Measurements from ENCODE around the gene OTOS. TPM values are rescaled to one million over a fixed set of nuclear protein-coding genes. Genes with fewer than 3 reads are reported as not detected.
A peak's percentile ranks its signal among the peaks of the same experiment; 100 is the strongest.

Gene OTOS
- total RNA-seq, 1 experiment from 2014 or later: not detected

- no peak for DNase-seq (ENCODE audit: low spot score)
Observed at GRCh38 chr2:240136671-240137292, 3.7 kb downstream of the OTOS start.

DNA sequence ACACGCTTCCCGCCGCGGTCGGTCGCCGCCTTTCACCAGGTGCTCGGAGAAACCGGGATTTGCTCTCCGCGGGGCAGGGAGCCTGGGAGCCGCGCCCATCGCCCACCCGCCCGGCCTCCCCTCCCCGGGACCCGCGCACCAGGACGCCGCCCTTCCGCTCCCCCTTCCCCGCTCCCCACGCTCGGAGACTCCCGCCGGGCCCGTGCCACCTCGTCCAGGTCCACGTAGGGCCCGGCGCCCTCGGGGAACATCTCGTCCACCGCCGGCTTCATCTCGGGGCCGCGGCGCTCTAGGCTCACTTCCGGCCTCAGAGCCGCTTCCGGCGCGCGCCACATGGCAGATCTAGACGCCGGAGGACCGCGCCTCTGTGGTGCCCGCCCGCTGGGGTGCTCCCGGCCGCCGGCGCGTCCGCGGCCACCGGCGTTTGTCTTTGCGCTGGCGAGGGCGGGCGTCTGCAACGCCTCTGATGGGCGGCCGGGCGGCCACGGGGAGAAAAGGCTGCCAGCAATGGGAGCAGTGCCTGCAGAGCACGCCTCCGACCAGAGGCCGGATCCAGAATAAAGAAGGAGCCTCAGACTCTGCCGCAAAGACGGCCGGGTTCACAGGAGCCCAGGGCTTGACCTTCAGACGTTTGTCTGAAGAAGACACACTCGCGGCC is 4.3 kb downstream of the OTOS start, which contains the start of gene COPS9:
COPS9 (minus strand) TSS at position 293 of the 658 bp plus-strand sequence; CDS start at position 272, 21 bp downstream.
- DNase-seq (ENCODE audit: low spot score): peak; percentile 85

- DNase-seq (ENCODE audit: low spot score): no peak
Observed at GRCh38 chr2:240135706-240136012, 4.8 kb downstream of the OTOS start.

DNA sequence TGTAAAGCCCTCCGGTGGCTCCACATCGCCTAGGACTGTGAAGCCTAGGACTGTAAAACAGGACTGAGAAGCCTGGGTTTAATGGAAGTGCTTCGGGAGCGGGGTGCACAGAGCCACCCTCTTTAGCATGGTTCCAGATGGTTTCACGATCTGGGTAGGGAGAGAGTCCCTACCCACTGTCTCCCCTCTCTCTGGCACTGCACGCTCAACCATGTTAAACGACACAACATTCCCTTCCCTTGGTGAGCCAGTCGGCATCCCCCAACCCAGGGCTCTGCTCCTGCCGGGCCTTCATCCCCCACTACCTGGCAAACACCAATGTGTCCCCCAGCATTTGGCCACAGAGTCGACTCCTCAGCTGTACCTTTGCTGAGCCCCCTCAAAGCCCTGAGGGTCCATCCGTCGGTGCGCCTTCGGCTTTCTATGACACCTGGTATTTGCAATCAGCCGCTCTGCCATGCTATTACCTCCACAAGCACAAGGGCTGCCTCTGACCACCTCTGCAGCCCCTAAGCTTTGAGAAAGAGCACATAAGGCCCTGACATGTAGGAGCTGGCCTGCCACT is 5.4 kb downstream of the OTOS start:
- no peak for DNase-seq (ENCODE audit: low spot score)

DNA sequence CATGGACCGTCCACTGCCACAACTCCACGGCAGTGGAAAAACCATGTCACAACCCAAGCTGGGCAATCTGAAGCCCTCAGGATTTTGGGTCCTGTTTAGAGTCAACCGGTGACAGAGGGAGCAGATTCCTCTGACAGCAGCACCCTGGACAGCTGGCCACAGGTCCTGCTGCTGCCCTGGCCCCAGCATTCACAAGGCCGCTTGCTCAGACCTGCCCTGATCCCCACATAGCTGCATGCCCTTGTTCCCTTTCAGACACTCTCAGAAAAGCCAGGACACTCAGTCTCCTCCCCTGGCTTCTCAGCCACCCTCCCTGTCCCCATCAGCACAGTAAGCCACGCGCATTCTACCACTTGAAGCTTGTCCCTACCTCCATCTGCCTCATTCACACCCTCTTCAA is 6.0 kb downstream of the OTOS start:
- DNase-seq (ENCODE audit: low spot score): no peak

DNA sequence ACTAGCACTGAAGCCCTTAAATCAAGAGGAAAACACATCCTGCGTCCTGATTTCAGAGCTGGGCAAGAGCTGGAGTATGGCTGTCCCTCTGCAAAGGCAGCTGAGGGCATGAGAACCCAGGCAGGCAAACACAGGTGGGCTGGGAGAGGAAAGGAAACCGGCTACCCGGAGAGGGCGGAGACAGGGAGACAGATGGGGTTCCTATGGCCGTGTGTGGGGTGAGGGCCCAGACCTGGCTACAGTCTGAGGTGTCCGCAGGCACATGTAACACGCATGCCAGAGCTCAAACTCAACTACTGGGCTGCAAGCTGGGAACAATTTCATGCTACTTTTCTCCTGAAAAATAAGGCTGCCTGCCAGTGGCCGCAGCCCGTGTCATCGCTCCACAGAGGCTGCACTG is 7.1 kb downstream of the OTOS start:
- DNase-seq (ENCODE audit: low spot score): no peak

DNA sequence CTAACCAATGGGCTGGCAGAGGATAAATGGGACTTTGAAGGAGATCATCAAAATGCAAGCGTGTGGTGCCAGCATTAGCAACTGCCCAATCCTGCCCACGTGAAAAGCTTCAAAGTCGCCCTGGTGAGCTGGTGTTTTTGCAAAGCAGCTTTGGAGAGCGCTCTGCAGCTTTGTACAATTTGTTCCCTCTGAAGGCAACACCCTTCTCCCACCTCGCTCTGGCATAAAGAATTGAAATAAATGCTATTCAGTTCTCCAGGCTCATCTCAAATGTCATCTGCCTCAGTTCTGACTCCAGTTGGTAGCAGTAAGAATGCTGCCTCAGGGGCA is 7.8 kb downstream of the OTOS start:
- no peak for DNase-seq (ENCODE audit: low spot score)

- no peak for DNase-seq (ENCODE audit: low spot score)
Observed at GRCh38 chr2:240131941-240132650, 8.4 kb downstream of the OTOS start.

GRCh38 chr2:240131296-240131695 is 9.2 kb downstream of the OTOS start:
- no peak for DNase-seq (ENCODE audit: low spot score)

DNA sequence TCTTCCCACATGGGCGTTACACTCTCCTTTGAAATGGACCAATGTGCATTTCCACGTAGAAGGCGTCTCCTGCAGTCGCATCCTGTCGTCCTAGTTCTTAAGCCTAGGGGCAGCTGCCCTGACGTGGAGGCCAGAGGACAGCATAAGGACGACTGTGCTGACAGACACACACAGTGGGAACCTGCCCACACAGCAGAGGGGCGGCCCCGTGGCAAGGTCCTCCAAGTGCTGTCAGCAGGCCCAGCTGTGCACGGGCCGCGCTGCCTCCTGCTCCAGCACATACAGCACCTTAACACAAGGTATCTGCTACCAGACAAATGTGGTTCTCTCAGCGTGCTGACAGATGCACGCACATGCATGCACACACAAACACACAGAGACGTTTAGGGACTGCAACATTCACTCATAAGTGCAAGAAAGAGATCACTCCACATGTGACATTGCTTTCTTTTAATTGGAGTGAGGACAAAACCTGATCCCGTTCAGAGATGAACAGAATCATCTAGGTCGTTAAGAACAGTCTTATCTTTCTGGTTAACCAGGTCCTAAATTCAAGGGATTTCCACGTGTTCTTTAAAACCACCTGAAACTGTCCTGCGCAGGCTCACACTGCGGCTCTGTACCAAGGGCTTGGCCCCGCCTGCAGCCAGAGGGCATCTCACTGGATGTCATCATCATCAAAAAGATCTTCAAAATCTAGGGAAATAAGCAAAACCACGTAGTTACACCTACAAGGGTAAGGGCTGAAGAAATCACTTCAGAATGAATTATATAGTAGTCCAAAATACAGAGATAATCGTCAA is 9.9 kb downstream of the OTOS start:
- DNase-seq (ENCODE audit: low spot score): no peak

- DNase-seq (ENCODE audit: low spot score): no peak
Observed at GRCh38 chr2:240129731-240130392, 10.6 kb downstream of the OTOS start.

DNA sequence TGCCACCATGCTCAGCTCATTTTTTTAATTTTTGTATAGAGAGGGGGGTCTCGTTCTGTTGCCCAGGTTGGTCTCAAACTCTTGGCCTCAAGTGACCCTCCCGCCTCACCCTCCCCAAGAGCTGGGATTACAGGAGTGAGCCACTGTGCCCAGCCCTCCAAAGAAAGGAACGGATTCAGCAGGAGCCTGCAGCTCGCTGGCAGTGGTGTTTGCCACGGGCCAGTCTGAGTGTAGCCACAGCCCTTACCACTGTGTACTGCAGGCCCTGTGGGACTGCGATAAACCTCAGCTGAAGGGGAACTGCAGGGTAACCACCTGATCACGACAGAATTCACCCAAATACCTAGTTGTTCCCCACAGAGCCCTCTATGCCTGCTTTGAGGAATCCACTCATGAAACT is 11.1 kb downstream of the OTOS start:
- no peak for DNase-seq (ENCODE audit: low spot score)

DNA sequence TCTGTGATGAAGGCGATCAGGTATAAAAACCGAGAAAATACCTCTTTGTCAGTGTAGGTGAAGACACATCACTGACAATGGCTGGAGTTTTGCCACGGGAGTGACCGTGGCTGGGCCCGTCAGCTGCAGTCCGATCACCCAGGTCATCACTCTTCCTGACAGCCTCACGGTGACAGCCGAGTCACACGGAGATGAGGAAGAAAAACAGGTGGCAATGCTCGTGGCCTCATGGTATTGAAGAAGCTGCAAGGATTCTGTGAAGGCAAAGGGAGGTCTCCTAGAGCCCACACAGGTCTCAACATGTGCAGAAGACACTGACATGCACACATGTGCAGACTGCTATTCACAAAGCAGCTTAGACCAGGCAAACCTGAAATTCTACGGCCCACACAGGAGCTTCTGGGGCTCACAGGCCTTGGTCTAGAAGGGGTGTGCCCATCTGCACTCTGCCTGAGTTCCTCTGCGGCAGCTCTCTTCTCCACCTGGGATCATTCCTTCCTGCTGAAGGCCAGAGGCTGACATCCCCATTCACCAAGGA is 11.8 kb downstream of the OTOS start:
- DNase-seq (ENCODE audit: low spot score): no peak

DNA sequence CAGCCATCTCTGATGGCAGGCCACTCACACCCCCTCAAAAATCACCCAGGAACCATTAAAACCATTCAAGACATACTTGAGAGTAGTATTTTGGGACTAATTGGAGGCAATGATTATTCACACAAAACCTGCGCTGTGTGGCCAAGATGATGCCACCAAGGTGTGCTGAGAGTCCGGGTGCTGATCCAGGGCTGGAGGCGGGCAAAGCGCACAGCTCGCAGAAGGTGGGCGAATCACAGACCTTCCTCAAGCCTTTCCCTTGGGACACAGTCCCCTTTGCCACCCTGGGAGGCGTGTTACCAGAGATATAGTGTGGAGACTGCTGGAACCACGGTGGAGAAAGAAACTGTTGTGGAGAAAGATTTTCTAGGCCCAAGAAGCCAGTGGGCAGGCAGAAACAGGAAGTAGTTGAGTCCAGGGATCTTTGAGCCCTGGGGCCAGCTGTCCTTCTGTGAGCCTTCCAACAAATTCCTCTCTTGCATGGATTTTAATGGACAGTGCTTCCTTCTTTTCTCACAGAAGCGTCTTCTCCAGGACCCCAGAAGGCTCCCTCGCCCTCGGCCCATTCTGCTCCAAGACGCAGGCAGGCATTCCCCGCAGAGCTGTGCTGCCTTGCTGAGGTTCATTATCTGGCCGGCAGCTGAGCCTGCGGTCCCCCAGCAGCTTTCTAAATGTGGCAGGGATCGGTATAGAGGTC is 12.4 kb downstream of the OTOS start:
- DNase-seq (ENCODE audit: low spot score): no peak

DNA sequence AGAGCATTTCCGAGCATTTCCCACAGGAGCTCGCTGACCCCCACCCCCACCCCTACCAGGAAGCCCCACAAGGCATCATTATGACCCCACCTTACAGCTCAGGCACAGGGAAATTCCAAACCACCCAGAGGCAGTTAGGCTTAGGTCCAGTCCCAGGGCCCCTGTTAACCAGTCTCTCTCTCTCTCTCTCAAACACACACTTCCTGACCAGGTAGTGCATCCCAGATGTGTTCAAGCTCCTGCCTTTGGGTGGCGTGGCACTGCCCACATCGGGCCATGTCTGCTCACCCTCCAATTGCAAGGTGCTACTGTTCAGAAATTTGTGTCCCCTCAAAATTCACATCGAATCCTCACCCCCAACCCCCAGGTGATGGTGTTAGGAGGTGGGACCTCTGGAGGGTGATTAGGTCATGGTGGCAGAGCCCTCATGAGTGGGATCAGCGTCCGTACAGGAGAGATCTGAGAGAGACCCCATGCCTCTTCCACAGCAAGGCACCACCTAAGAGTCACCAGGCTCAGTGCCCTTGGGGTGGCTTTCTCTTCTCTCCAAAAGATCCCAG is 13.2 kb downstream of the OTOS start:
- DNase-seq (ENCODE audit: low spot score): no peak

GRCh38 chr2:240126731-240127130 is 13.7 kb downstream of the OTOS start:
- DNase-seq (ENCODE audit: low spot score): no peak

GRCh38 chr2:240125742-240126141 is 14.7 kb downstream of the OTOS start:
- no peak for DNase-seq (ENCODE audit: low spot score)

- DNase-seq (ENCODE audit: low spot score): no peak
Observed at GRCh38 chr2:240124651-240125030, 15.8 kb downstream of the OTOS start.

DNA sequence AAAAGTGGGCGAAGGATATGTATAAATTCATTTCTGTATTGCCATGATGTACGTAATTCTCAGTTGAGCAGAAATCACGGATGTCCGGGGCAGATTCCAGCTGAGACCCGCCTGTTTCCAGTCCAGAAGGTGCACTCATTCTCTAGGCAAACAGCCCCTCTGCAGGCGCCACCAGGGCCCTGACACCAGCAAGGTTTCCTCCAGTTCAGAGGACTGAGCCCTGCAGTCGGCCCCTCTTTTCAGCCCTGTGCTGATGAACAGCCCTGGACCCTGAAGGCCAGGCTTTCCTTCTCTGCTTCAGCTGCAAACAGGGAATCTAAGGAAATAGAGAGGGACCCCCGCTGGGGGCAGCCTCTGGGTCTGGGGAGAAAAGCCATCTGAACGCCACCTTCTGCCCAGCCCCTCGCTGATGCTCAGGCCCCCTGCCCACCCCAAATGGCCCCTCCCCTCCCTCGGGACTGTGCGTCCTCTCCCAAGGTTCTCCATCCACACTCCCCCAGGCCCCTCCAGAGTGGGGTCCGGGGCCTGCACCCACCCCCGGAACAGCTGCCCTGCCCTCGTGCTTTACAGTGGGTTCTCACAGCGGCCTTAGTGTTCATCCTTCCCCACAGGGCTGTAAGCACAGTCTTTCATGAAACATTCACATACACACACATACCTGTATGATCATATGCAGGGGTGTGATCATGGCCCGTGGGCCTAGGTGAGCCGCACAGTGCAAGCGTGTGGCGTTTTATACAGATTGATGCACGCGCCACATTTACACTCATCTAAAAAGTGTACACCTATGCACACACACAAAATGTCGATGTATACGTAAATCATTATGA is 16.4 kb downstream of the OTOS start:
- DNase-seq (ENCODE audit: low spot score): no peak

Measured in HT-29 (cell line).